ENCODE results near the gene MED13L. TPM values are rescaled to one million over a fixed set of nuclear protein-coding genes. Genes with fewer than 3 reads are reported as not detected.

MED13L gene
- total RNA-seq, 1 experiment from 2014 or later: 46.8 TPM

DNA sequence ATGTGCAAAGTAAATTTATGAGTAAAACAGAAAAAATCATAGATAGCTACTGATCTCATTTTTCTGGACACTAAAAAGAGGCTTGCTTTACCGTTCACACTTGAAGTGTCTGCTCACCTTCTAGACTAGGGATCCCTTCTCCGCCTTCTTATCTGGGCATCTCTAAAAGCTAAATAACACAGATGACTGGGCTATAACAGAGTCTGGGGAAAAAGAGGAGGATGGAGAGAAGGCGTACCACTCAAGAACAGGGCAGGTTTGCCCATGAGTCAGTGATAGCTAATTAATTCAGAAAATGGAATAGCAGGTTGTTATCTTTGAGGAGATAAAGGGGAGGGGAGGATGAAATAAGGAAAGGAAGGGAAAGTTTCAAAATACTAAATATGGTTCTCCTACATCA lies 185.3 kb downstream of the MED13L start:
- DNase-seq (ENCODE audit: low read depth): no peak

DNA sequence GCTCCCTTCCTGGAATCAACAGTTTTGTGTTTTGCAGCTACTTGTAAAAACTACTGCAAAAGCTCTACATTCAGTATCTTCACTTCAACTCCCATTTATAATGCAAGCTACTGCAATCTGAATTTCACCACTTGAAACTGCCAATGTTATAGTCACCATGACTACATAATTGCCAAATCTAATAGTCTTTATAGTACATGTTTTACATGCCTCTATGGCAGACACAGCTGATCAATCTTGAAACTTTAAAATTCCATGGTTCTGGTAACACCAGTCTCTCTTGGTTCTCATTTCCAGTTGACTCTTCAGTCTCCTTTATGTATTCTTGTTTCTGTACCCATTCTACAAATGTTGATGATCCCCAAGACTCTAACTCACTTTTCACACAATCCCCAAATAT lies 185.9 kb downstream of the MED13L start:
- DNase-seq (ENCODE audit: low read depth): no peak

DNA sequence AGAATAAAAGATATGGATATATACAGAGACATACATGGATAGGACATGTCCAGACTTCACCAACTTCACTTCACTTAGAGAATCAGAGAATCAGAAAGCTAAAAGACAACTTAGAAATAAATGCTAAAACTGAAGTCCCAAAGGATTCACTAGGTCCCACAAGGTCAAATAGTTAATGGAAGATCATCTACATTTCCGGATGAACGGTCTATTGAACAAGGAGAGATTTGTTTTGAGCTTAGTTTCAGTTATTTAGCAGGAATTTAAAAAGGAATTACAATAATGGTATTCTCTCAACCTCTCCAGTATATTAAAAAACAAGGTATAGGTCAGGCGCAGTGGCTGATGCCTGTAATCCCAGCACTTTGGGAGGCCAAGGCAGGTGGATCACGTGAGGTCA lies 187.0 kb downstream of the MED13L start:
- DNase-seq (ENCODE audit: low read depth): no peak

DNA sequence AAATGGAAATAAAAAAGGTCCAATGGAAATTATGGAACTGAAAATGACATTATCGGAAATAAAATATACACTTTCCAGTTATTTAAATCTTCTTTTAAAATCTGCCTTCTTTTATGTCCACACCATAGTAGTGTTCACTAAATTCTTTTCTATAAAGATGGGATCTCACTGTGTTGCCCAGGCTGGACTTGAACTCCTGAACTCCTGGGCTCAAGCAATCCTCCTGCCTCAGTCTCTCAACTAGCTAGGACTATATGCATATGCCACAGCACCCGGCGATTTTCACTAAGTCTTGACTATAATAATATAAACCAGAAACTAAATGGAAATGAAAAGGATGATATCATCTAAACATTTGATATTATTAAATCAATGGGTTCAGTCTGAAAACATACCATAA lies 188.4 kb downstream of the MED13L start:
- no peak for DNase-seq (ENCODE audit: low read depth)

DNA sequence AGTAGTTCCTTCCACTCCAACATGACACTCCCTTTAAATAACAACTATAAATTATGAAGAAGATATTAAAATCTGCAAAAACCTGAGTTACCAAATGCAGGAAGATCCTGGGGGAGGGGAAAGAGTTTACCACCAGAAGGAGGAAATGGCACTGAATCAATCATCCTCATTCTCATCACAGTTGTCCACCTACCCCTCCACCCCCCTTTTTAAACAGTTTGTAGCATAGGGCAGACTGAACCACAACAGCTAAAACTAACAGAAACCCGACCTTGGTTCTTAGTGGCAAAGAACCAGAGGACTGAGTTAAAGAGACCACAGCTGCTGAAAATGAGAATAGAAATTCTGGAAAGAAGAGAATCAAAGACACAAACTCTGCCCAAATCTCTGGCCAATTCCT lies 189.5 kb downstream of the MED13L start:
- DNase-seq (ENCODE audit: low read depth): peak; percentile 48

DNA sequence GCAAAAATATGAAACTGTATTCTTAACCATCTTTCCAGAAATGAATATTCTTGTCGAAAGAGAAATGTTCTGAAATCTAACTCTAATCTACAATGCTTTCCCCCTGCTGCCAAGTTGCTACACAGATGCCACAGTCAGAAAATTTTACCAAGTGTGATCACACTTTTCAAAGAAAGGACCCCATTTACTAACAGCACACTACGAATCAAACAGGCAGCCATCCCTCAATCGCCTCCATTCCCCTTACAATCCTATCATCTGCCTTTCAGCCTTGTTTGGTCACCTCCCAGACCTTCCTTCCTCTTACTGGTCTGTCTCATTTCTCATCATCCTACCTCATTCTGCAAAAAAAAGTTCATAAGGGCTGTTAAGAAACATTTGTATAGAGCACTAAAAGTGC lies 190.1 kb downstream of the MED13L start:
- no peak for DNase-seq (ENCODE audit: low read depth)

DNA sequence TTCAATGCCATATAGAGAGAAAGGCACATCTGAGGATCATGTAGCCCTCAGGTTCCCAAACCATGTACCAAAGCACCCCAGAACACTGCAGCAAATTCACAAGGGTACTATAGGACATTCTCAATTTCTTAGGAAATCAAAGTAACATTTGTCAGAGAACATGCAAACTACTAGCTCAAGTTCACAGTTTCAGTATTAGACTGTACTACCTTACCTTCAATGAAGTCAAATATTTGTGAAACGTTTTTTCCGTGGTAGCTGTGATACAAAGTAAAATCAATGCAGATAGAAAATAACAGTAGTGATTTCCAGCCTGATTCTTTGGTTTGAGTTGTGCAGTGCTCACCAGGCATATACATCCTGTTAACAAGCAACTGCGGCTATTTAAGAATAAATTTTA lies 197.1 kb downstream of the MED13L start:
- no peak for DNase-seq (ENCODE audit: low read depth)

DNA sequence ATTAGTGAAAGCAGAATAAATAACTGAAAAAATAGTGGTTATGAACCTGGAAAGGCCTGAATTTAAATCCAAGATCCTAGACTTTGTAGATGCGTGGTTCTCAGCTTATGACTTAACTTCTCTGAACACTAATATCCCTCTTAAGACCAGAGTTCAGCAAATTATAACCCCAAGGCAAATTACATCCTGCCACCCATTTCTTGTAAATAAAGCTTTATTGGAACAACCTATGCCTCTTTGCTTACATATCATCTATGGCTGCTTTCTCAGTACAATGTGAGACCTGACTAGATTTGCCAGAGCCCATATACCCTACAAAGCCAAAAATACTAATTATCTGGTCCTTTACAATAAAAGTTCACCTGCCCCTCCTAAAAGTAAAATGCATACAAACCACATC lies 199.1 kb downstream of the MED13L start:
- no peak for DNase-seq (ENCODE audit: low read depth)

DNA sequence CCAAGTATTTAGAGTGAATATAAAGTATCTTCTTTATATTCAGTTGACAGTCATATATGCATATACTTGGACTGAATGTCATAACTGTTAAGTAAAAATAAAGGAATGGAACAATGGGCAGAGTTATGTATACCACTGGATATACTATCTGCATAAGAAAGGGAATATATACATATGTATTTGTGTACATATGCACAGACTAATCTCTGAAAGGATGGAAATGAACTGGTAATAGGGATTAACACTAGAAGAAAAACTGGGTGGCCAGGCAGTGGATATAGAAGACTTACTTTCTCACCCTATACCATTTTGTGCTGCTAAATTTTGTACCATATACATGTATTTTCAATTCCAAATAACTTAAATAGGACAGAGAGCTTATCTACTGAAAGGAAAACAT lies 200.1 kb downstream of the MED13L start:
- DNase-seq (ENCODE audit: low read depth): no peak

DNA sequence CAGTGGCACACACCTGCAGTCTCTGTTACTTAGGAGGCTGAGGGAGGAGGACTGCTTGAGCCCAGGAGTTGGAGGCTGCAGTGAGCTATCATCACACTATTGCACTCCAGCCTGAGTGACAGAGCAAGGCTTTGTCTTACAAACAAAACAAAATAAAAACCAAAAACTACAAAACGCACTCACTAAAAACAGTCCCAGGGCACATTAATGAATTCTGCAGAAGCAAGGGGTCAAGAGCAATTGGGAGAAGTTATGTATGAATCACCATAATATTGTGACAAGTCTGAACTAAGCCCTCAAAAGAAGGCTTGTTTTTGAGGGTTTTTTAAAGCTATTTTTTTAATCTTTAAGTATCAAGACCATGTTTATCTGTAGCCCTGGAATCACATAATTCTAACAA lies 201.1 kb downstream of the MED13L start:
- DNase-seq (ENCODE audit: low read depth): peak; percentile 44

DNA sequence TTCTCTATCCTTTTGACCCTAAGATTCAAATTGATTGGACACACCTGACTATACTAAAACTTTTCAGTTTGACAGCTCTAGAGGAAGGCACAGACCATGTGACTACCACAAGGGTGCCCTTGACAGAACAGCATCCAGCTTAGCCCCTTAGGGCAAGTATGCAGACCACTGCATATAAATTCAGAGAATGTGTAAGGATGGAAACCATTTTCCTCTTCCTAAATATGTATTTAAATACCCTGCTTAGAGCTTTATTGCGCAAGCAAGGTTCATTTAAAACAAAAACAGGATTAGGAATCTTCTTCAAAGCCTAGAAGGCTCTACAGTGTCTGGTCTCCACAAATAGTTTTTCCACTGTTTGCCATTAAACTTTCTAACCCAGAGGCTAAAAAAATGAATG lies 202.8 kb downstream of the MED13L start:
- DNase-seq (ENCODE audit: low read depth): no peak

DNA sequence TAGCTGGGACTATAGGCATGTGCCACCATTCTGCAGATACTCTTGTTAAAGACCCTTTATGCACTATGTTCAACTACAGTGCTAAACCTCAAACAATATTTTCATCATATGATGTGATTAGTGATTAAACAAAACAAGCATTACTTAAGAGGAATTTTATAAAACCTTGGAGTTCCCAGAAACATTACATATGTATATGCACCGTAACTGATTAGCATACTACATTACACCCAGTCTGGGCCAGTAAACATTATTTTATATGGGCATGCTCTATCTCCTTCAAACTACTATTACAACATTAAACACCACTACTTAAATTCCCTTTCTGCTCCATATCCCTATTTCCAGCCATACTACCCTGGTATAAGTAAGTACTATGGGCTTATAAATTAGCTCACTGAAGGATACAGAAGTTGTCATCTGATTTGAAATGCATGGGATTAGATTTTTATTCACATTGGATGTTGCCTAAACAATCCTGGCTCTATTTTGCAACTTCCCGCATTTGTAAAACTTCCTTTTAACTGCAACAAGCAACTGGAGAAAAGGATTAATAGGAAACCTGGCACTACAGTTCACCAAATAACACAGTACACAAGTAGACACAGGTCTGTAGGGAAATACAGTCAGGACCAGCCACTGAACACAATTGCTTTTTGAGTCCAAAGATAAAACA lies 205.8 kb downstream of the MED13L start:
- DNase-seq (ENCODE audit: low read depth): no peak

DNA sequence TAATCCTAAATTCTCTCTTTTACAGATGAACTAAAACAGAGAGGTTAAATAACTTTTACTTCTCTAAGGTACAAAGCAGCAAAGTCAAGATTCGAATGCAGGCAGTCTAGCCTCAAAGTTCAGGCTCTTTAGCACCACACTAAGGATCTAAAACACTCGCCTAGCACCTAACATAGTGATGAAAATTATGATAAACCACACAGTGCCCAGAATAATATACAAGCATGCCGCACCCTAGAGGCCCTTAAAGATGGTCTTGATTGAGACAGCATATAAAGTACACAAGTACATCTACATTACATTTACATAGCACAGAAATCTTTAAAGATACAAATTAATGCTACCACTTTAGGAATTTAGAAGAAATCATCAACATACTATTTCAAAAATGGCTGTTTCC lies 207.0 kb downstream of the MED13L start:
- no peak for DNase-seq (ENCODE audit: low read depth)

DNA sequence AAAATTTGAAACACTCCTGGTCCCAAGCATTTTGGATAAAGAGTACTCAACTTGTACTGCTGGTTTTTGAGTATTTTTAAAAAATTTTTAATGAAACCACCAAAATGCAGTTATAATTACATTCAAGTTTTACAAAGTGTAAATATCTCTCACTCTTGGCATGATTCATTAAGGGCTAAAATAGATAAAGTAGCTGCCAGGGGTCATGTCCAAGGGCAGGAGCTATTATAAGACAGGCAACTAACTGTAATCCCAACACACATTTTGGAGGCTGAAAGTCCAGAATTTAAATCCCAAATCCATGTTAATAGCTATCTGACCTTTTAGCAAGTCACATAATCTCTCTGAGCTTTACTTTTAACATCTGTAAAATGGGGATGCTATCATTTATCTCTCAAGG lies 207.6 kb downstream of the MED13L start:
- DNase-seq (ENCODE audit: low read depth): no peak

DNA sequence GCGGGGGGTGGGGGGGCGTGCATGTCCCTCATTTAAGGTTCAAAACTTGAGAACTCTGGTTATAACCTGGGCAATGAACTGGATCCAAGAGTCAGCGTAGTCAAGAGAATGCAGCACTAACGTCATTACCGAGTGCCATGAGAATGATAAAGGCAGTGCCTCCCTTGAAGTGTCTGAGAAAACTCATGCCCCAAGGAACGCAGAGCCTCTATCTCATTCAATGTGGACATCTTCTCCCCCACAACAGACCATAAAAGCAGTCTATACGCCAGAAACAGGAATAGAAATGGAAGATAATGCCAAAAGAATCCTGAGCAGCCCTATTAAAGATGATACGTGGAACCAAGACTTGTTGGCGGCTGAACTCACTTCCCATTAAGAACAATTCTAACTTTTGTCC lies 208.6 kb downstream of the MED13L start:
- no peak for DNase-seq (ENCODE audit: low read depth)

DNA sequence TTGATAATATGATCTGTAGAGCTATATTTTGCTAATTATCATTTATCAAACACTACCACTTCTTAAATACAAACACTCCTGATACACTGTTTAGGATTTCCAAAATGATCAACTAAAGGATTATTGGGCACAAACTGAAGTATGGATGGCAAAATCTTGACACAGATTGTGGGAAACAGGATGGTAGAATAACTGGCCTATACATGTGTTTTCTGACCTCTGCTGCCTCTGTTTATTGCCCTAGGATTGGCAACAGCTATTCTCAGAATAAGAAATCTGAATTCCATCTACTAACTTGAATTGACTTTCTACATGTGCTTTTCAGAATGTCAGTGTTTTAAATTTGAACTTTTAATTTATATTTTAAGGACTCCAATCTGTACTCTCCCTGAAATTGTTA lies 209.1 kb downstream of the MED13L start:
- DNase-seq (ENCODE audit: low read depth): no peak

DNA sequence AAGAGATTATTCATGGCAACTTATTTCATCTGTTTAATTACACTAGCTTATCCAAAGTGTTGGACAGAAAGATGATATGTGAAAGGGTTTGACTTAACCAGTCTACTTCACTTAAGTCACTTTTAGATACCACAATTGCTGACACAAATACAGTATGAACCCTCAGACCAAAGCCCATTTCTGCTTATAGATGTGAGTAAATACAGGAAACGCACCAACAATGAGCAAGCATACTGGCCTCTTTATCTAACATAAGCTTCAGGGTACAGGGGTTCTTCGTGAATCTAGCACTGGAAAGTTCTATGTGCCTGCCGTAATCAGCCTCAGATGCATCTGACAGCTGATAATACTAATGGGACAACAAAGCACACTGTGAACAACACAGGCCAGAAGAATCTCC lies 209.6 kb downstream of the MED13L start:
- DNase-seq (ENCODE audit: low read depth): no peak

DNA sequence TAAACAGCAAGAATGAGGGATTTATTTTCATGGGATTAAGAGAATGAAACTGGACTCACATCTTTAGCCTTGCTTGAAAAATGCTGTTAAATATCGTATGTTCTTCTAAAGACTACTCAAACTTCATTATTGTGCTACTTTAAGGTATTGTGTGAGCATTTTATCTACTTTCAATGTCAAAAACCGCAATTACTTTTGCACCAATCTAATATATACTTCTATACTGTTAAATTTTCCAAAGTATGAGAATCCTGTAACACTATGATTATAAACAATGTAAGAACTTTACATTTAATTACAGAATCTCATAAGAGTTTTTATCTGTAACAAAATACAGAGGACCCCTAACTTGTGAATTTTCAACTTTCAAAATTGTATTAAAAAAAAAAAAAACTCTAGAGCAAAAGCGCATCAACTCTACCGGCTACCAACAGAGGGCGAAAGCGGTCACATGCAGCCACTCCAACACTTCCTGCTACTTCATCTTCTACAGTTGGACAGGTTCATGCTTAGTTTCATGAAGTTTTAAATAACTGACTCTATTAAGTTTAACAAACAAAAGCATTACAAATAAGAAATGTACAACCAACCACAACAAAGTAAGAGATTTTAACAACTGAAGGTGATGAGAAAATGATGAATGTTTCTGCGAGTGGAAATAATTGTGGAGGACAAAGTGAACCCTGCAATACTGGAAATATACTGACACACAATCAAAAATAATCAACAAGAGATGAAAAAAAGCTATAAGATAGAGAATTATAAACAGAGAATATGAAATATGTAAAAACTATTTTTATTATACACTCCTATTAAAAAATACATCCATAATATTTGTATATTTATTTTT lies 210.9 kb downstream of the MED13L start:
- DNase-seq (ENCODE audit: low read depth): peak; percentile 46

DNA sequence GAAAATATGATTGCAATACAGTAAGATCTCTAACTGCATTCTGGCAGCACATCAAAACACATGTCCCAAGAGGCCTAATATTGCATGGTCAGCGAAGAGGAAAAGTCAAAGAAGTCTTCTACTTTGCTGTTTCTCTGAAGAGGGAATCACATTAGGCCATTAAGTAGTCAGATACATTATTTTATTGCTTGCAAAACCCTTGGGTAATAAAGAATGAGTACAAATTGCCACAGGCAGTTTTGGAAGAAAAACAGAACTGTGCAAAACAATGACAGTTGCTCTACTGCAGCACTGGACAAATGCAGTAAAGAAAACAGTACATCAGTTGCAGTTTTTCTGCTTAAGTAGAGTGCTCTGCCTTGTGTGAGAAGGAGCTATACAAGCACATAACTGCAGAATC lies 211.9 kb downstream of the MED13L start:
- DNase-seq (ENCODE audit: low read depth): peak; percentile 22

DNA sequence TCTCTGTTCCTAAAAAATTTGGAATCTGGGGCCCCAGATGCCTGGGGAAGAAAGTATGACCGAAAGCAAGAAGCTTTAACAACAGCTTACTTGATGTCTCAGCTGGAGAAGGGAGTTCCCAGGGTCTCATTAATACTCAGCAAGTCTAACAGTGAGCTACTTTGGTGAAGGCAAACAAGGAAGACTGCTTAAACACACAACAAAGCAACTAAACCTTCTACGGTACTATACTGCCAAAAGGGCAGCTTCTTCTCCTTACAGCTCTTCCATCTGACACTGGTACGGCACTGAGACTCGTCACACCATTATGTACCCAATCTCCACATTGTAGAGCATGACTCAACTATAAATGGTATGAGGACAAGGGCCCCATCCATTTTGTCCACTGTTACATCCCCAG lies 213.0 kb downstream of the MED13L start:
- DNase-seq (ENCODE audit: low read depth): no peak

DNA sequence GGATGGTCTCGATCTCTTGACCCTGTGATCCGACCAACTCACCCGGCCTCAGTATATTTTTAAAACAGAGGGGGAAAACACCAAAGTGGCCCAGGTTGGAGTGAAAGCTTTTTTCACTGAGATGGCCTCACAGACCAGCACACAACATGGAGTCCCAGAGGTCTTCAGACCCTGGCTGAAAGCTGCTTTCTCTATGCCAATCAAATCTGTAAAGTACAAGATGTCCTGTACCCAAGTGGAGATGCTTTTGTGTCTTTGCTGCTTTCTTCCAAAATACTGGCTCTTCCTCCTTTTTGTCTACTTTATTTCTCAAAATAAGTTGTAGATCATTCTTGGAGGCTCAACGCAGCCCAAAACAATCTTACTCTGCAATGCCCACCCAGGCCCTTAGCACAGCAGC lies 214.8 kb downstream of the MED13L start:
- no peak for DNase-seq (ENCODE audit: low read depth)

DNA sequence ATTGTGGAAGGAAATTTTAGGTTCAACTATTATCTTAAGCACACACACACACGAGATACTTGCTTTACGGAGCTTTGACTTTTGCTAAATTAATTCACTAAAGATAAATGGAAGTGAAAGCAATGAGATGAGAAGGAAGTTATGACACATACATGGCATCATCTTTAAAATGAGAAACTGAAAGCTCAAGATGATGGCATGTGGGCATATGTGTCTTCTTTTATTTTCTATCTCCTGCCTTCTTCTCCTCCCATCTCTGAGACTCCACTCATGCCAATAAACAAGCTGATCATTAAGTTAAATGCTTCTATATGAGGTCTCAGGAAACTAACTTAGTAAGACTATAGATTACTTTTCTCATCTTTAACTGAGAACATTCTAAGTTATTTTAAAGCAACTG lies 216.7 kb downstream of the MED13L start:
- DNase-seq (ENCODE audit: low read depth): no peak

DNA sequence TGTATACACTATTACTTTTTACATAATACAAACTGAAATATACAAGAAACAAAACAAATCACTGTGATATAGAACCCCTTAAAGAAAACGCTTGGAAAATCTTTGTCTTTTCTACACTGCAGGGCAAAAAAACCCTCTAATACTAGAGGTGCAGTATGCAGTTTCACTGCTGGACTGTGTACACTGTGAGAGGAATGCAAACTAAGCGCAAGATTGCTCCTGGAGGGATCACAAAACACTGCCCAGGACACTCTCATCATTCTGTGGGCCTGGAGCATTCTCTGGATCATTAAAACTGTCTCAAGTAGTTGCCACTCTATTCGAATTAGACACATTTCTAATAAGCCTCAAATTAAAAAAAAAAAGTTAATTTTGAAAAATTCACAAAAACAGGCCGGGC lies 217.6 kb downstream of the MED13L start:
- no peak for DNase-seq (ENCODE audit: low read depth)
